NCI-H345 (cell line): ENCODE results near the gene DCAF7.

Experiments
- DNase-seq: peaks from one replicate; lab custom pipeline; 2025; lab: John Stamatoyannopoulos, UW

Gene DCAF7

GRCh38 chr17:63544467-63545301 lies 5.6 kb upstream of the DCAF7 start:
- no peak for DNase-seq

- no peak for DNase-seq
Measured at GRCh38 chr17:63546308-63547082, 3.8 kb upstream of the DCAF7 start.

- no peak for DNase-seq
Measured at GRCh38 chr17:63547083-63547523, 3.2 kb upstream of the DCAF7 start.

- DNase-seq: no peak
Measured at GRCh38 chr17:63549289-63549945, 860 bp upstream of the DCAF7 start.

GRCh38 chr17:63550817-63551639 lies 751 bp downstream of the DCAF7 start:
- DNase-seq: no peak

GRCh38 chr17:63552211-63552610 lies 1.9 kb downstream of the DCAF7 start:
- no peak for DNase-seq

- DNase-seq: no peak
Measured at GRCh38 chr17:63555500-63556156, 5.4 kb downstream of the DCAF7 start.

GRCh38 chr17:63557416-63557815 lies 7.1 kb downstream of the DCAF7 start:
- no peak for DNase-seq

GRCh38 chr17:63558441-63558840 lies 8.2 kb downstream of the DCAF7 start:
- no peak for DNase-seq

- DNase-seq: no peak
Measured at GRCh38 chr17:63561819-63562218, 11.5 kb downstream of the DCAF7 start.

GRCh38 chr17:63563339-63563738 lies 13.1 kb downstream of the DCAF7 start:
- no peak for DNase-seq

- no peak for DNase-seq
Measured at GRCh38 chr17:63564562-63564961, 14.3 kb downstream of the DCAF7 start.

GRCh38 chr17:63567229-63567628 lies 17.0 kb downstream of the DCAF7 start:
- DNase-seq: no peak

- no peak for DNase-seq
Measured at GRCh38 chr17:63568563-63568962, 18.3 kb downstream of the DCAF7 start.

- DNase-seq: no peak
Measured at GRCh38 chr17:63571632-63572310, 21.5 kb downstream of the DCAF7 start.

- no peak for DNase-seq
Measured at GRCh38 chr17:63573634-63574033, 23.4 kb downstream of the DCAF7 start.

GRCh38 chr17:63578027-63578768 lies 27.9 kb downstream of the DCAF7 start:
- DNase-seq: no peak

- no peak for DNase-seq
Measured at GRCh38 chr17:63578769-63579111, 28.5 kb downstream of the DCAF7 start.

GRCh38 chr17:63579633-63580032 lies 29.4 kb downstream of the DCAF7 start:
- DNase-seq: no peak

- no peak for DNase-seq
Measured at GRCh38 chr17:63587770-63588169, 37.5 kb downstream of the DCAF7 start.
